Sigmoid colon (tissue), 7 donors: ENCODE results near the gene EDDM13. TPM values are rescaled to one million over a fixed set of nuclear protein-coding genes. Genes with fewer than 3 reads are reported as not detected.

ENCODE experiments used
- DNase-seq: peaks from one replicate; pipeline ENCODE4 v3.0.0-alpha.2; 2019
- H3K27ac ChIP-seq, 4 donors: fragments of 200-600 bp; sonication (generic); one replicate each; pipeline ENCODE4 v1.5.1; 2016 to 2019; ENCODE audit warnings: mild to moderate bottlenecking in 1 of 4
- H3K27me3 ChIP-seq, 3 donors: fragments of 200-600 bp; sonication (generic); one replicate each; pipeline ENCODE4 v1.5.1; 2019; ENCODE audit warnings: mild to moderate bottlenecking in 1 of 3
- H3K36me3 ChIP-seq, 4 donors: fragments of 200-600 bp; sonication (generic); one replicate each; pipeline ENCODE4 v1.5.1; 2016 to 2019
- H3K4me1 ChIP-seq, 4 donors: fragments of 200-600 bp; sonication (generic); one replicate each; pipeline ENCODE4 v1.5.1; 2017 to 2019
- H3K4me3 ChIP-seq, 4 donors: fragments of 200-600 bp; sonication (generic); one replicate each; pipeline ENCODE4 v1.5.1; 2017 to 2019; ENCODE audit warnings: mild to moderate bottlenecking in 2 of 4, moderate library complexity in 1 of 4
- H3K9me3 ChIP-seq, 4 donors: fragments of 200-600 bp in 3 of 4; sonication (generic) in 3 of 4; one replicate each; pipeline versions ENCODE4 v1.5.1 to v1.6.1; 2013 to 2019
- EP300 ChIP-seq, 4 donors: sonication (generic); formaldehyde crosslinking; IDR thresholded peaks; one replicate each; pipeline ENCODE4 v1.6.1; 2017; ENCODE audit warnings: antibody characterized with exemption in 4 of 4
- POLR2A ChIP-seq, 2 donors: fragments of 450-650 bp; IDR thresholded peaks; one replicate each; pipeline ENCODE4 v1.6.1; 2016; ENCODE audit warnings: antibody characterized with exemption in 2 of 2, mild to moderate bottlenecking in 2 of 2, moderate library complexity in 2 of 2
- POLR2AphosphoS5 ChIP-seq, 4 donors: sonication (generic); formaldehyde crosslinking; IDR thresholded peaks; one replicate each; pipeline ENCODE4 v1.6.1; 2017; ENCODE audit warnings: antibody characterized with exemption in 4 of 4
- WGBS, 2 donors: extraction: QIAGEN DNeasy Blood & Tissue Kit; methylation state at CpG; one replicate each; pipeline ENCODE4 v1.1.7; 2013; 5-methylcytosine and 5-hydroxymethylcytosine counted together
- intact Hi-C: fragments of 100-400 bp; cut with DNase I; formaldehyde crosslinking; loops from one replicate; pipeline ENCODE4 v1.15.1; 2023
- polyA plus RNA-seq, 3 donors: library from polyadenylated mRNA; stranded (reverse); fragments of 200-250 nt; gene quantifications; one replicate each; pipeline ENCODE4 v1.2.3, GENCODE V29; 2013
- total RNA-seq, 4 donors: library from RNA; depleted of rRNA; stranded (reverse); fragments of >200 nt; gene quantifications; one replicate each; pipeline ENCODE4 v1.1.0, GENCODE V29; 2016
- TF ChIP-seq, protein P1 (sequence below), 4 experiments: fragments of 450-650 bp in 3 of 4; fragments of 200-600 bp in 1 of 4; IDR thresholded peaks; one replicate each; pipeline ENCODE4 v1.5.1; 2016 to 2019; ENCODE audit warnings: antibody characterized with exemption in 4 of 4, mild to moderate bottlenecking in 3 of 4, moderate library complexity in 2 of 4
- donor health status: healthy with polysubstance abuse.
- donor health status: Bipolar disorder and iron deficiency.
- donor health status: healthy.

EDDM13 gene
- total and polyA plus RNA-seq, 7 donors, result 0.32 to 10.8 TPM; not detected in 5

DNA sequence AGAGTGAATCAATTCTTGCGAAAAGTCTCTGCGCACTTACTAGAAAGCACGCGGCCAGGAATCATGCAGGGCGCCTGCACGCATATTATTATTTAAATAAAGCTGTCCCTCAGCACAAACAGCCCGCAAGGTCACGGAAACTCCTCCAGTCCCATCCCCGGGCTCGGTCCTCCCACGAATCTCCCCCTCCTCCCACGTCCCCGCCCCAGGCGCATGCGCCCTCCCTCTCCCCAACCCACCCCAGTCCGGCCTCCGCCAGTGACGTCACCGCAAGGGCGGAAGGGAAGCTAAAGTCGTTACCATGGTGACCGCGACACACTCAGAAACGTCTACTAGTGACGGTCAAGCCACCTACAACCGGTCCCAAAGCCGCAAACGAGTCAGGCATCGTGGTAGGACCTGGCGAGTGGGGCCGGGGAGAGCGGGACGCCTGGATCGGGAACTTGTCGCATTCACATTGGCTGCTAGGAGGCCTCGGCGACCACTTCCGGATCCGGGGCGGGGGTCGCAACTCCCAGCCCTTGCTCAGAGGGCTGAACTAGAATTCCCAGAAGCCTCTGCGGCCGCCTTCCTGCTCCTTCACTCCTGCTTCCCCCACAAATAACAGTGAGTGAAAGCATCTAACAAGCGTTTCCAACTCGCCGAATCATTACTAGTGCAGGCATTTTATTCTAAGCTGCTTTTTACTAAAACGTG, 42.0 kb downstream of the EDDM13 start, which contains the start of gene ZSCAN5A:
ZSCAN5A (minus strand) TSS at position 459 of the 696 bp plus-strand sequence. CDS start 89,793 bp downstream, outside the sequence.
- intact Hi-C loops, result loop anchor here (5.0 to 10.0 kb wide), 3 partner anchors 53 to 240 kb away; partner anchors contain the start of gene ZNF444
- no peaks in the 10 kb centered on the region for H3K27me3 ChIP-seq
- peak within 1 kb of the TSS; percentile 94 to 97 (median 95) for H3K27ac ChIP-seq
- H3K4me3 ChIP-seq, result peak within 1 kb of the TSS; percentile 47 to 76 (median 68)
- peak; percentile 99 for DNase-seq
- peaks cover 0 to 12% (median 0%) of the 10 kb centered on the region in 4 donors for H3K36me3 ChIP-seq
- 0 to 1% methylated on average over 47 of the region's 47 CpGs for WGBS, 2 donors
- H3K4me1 ChIP-seq, result peaks cover 0 to 18% (median 11%) of the 10 kb centered on the region in 4 donors
- H3K9me3 ChIP-seq, result no peaks in the 10 kb centered on the region
- TF ChIP-seq POLR2A (IDR thresholded peaks at IDR 0.05), result peak; percentile 14 to 40
- no peak for TF ChIP-seq EP300 (IDR thresholded peaks at IDR 0.05)
- TF ChIP-seq POLR2AphosphoS5 (IDR thresholded peaks at IDR 0.05), result peak; percentile 60 to 88 (median 72)
- TF ChIP-seq, protein P1, sequence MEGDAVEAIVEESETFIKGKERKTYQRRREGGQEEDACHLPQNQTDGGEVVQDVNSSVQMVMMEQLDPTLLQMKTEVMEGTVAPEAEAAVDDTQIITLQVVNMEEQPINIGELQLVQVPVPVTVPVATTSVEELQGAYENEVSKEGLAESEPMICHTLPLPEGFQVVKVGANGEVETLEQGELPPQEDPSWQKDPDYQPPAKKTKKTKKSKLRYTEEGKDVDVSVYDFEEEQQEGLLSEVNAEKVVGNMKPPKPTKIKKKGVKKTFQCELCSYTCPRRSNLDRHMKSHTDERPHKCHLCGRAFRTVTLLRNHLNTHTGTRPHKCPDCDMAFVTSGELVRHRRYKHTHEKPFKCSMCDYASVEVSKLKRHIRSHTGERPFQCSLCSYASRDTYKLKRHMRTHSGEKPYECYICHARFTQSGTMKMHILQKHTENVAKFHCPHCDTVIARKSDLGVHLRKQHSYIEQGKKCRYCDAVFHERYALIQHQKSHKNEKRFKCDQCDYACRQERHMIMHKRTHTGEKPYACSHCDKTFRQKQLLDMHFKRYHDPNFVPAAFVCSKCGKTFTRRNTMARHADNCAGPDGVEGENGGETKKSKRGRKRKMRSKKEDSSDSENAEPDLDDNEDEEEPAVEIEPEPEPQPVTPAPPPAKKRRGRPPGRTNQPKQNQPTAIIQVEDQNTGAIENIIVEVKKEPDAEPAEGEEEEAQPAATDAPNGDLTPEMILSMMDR (IDR thresholded peaks at IDR 0.05), result no peak

- peak; percentile 98 for DNase-seq
- H3K4me3 ChIP-seq, result peak overlapping the region; percentile 47 to 76 (median 68)
- H3K36me3 ChIP-seq, result peaks cover 0 to 7% (median 0%) of the 10 kb centered on the region in 4 donors
- peaks cover 0 to 18% (median 11%) of the 10 kb centered on the region in 4 donors for H3K4me1 ChIP-seq
- H3K27ac ChIP-seq, result peak overlapping the region; percentile 94 to 97 (median 95)
- H3K27me3 ChIP-seq, result no peaks in the 10 kb centered on the region
- intact Hi-C loops, result loop anchor here (5.0 to 10.0 kb wide), 2 partner anchors 52 to 240 kb away; no protein-coding TSS in a partner anchor
- TF ChIP-seq, protein P1 (IDR thresholded peaks at IDR 0.05), result no peak
- TF ChIP-seq EP300 (IDR thresholded peaks at IDR 0.05) (no peak), POLR2A (IDR thresholded peaks at IDR 0.05) (peak in 1 of 2 donors; percentile 23), POLR2AphosphoS5 (IDR thresholded peaks at IDR 0.05) (peak; percentile 33 to 60 (median 54))
- WGBS, 2 donors, result 2% methylated on average over 37 of the region's 37 CpGs
- no peaks in the 10 kb centered on the region for H3K9me3 ChIP-seq
Observed at GRCh38 chr19:56315077-56315828, 42.7 kb downstream of the EDDM13 start.

- no peak for DNase-seq
- H3K27me3 ChIP-seq, result no peaks in the 10 kb centered on the region
- WGBS, 2 donors, result 74 to 96% methylated on average over 5 of the region's 5 CpGs
- H3K4me1 ChIP-seq, result peaks cover 0 to 18% (median 11%) of the 10 kb centered on the region in 4 donors
- peaks cover 0 to 7% (median 0%) of the 10 kb centered on the region in 4 donors for H3K36me3 ChIP-seq
- no peak overlapping the region for H3K4me3 ChIP-seq
- H3K9me3 ChIP-seq, result no peaks in the 10 kb centered on the region
- TF ChIP-seq POLR2AphosphoS5 (IDR thresholded peaks at IDR 0.05) (no peak), EP300 (IDR thresholded peaks at IDR 0.05) (no peak), POLR2A (IDR thresholded peaks at IDR 0.05) (no peak)
- TF ChIP-seq, protein P1 (IDR thresholded peaks at IDR 0.05), result no peak
- no peak overlapping the region for H3K27ac ChIP-seq
- intact Hi-C loops, result loop anchor here (5.0 to 10.0 kb wide), 2 partner anchors 51 to 242 kb away; no protein-coding TSS in a partner anchor
Observed at GRCh38 chr19:56316728-56317127, 44.2 kb downstream of the EDDM13 start.

GRCh38 chr19:56317749-56318148, 45.2 kb downstream of the EDDM13 start:
- intact Hi-C loops, result loop anchor here (5.0 to 10.0 kb wide), 2 partner anchors 50 to 243 kb away; no protein-coding TSS in a partner anchor
- H3K36me3 ChIP-seq, result peaks cover 0 to 3% (median 0%) of the 10 kb centered on the region in 4 donors
- H3K27ac ChIP-seq, result no peak overlapping the region
- TF ChIP-seq POLR2A (IDR thresholded peaks at IDR 0.05), result no peak
- TF ChIP-seq, protein P1 (IDR thresholded peaks at IDR 0.05), result no peak
- TF ChIP-seq POLR2AphosphoS5 (IDR thresholded peaks at IDR 0.05), result no peak
- TF ChIP-seq EP300 (IDR thresholded peaks at IDR 0.05), result no peak
- DNase-seq, result no peak
- no peaks in the 10 kb centered on the region for H3K9me3 ChIP-seq
- H3K27me3 ChIP-seq, result no peaks in the 10 kb centered on the region
- H3K4me3 ChIP-seq, result no peak overlapping the region
- peaks cover 0 to 18% (median 11%) of the 10 kb centered on the region in 4 donors for H3K4me1 ChIP-seq
- WGBS, 2 donors, result 49 to 75% methylated on average over 2 of the region's 2 CpGs
